Hematopoietic multipotent progenitor cell treated with erythropoietin and hydrocortisone succinate and interleukin-3 and kit ligand, for 17 days (in vitro differentiated cells): ENCODE data around the gene ZNF124.
"Not testable (repeated sequence)": the region's sequence is repeated elsewhere in the genome, so short reads cannot be mapped to it uniquely, and the experiment has no call there.

Experiments
- DNase-seq: peaks from one replicate; pipeline ENCODE4 v3.0.0-alpha.2; 2015; ENCODE audit warnings: low spot score

The ZNF124 gene

DNA sequence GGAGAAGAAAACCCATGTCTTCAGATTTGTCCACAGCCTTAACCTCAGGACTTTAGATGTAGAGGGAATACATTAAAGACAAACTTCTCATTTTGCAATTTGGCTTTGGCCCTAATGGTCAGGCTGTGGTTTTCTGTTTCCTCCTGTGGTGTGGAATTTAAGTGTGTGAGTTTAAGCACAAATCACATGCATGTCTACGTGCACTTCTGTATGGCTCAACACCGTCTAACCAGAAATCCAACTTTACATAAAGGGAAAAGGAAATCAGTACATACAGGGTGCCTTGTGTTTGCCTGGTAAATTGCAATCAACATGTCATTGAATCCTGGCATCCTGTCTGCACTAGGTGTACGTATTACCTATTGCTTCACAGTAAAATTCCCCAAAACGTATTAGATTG is 1.2 kb upstream of the ZNF124 start:
- no peak for DNase-seq

DNA sequence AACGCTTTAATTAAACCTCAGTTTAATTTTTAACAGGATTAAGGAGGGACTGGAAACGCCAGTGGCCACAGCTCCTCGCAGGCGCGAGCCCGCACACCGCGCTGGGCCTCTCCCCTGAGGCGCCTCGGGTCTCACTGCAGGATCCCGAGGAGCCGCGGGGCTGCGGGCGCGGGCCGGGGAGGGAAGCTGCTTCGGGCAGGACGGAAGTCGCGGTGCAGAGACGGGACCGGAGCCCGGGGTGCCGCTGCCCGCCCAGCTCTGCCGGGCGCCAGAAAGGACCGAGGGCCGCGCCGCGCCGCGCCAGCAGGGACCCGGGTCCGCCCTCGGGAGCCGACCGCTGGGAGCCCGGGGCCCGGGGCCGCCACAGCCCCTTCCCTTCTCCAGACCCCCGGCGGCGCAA is 377 bp downstream of the ZNF124 start:
- not testable (repeated sequence) for DNase-seq

DNA sequence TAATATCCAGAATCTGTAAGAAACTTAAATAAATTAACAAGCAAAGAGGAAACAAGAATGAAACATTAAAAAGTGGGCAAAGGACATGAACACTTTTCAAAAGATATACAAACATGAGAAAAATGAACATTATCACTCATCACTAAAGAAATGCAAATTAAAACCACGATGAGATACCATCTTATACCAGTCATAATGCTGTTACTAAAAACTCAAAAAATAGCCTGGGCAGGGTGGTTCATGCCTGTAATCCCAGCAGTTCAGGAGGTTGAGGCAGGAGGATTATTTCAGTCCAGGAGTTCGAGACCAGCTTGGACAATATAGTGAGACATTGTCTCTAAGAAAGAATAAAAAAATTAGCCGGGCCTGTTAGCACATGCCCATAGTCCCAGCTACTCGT is 6.1 kb downstream of the ZNF124 start:
- no peak for DNase-seq

DNA sequence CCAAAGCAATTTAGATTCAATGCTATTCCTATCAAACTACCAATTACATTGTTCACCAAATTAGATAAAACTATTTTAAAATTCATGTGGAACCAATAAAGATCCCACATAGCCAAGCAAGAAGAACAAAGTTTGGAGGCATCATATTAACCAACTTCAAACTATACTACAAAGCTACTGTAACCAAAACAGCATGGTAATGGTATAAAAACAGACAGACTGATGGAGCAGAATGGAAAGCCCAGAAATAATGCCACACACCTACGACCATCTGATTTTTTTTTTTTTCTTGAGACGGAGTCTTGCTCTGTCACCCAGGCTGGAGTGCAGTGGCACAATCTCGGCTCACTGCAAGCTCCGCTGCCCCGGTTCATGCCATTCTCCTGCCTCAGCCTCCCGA is 7.1 kb downstream of the ZNF124 start:
- no peak for DNase-seq

DNA sequence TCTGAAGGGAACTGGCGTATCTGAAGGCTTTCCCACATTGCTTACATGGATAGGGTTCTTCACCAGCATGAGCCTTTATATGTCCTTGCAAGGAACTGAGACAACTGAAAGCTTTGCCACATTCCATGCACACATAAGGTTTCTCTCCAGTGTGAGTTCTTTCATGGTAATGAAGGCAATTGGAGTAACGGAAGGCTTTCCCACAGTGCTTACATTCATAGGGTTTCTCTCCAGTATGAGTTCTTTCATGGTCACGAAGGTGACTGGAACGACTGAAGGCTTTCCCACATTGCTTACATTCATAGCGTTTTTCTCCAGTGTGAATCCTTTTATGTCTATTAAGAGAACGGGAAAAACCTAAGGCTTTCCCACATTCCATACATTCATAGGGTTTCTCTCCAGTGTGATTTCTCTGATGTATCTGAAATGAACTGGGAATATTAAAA is 15.0 kb downstream of the ZNF124 start:
- DNase-seq, result no peak

DNA sequence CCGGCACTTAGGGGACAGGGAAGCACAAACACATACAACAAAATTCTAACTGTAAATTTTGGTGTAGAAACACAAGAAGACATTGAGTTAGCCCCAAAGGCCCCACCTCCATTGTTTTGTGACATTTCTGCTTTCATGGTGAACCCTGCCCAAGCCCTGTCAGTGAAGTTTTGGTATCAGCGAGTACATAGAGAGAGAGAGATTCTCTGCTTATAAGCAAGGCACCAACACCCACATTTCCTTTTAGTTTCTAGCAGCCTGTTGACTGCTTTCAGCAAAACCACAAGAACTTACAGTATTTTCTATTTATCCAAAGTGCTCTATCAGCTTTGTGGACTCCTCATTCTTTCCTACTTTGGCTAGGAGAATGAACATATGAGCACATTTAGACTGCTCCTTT is 24.0 kb downstream of the ZNF124 start:
- DNase-seq, result no peak

DNA sequence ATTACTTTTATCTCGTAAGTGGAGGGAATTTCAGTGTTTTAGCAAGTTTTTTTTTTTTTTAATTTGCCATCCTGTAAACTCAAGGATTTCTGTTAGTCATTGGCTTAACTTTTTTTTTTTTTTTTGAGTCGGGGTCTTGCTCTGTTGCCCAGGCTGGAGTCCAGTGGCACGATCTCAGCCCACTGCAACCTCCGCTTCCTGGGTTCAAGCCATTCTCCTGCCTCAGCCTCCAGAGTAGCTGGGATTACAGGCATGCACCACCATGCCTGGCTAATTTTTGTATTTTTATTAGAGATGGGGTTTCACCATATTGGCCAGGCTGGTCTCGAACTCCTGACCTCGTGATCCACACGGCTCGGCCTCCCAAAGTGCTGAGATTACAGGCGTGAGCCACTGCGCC is 24.7 kb downstream of the ZNF124 start:
- not testable (repeated sequence) for DNase-seq

DNA sequence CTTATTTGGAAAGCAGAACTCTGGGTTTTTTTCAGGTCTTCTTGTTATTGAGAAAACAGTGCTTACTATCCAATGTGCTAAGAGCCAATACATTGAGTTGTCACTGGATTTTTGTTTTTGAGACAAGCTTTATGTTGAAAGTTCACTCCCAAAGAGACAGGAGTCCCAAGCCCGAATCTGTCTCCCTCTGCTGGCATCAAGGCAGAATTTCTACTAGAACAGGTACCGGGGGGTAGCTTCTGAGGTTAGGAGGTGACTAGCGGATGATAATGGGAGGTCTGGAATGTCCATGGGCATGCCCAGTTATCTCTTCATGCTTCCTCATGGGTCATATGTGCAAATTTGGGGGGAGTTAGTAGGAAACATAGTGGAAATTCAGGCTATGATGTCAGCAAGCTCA is 25.1 kb downstream of the ZNF124 start:
- no peak for DNase-seq

DNA sequence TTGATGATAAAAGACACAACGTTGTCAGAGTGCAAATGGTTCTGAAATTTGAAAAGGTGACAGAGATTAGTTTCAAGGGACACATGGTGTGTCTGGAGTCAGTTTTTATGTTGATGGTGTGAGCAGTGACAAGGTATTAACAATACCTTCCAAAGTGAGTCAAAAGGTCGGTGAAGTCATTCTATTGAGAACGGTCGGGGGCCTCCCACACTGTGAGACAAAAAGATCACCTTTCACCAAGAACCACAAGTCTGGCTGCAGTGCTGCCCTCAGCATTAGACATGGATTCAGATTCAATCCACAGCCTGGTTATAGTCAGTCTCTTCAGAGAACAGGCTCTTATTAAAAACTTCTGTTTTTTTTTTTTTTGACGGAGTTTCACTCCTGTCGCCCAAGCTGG is 26.5 kb downstream of the ZNF124 start:
- no peak for DNase-seq

DNA sequence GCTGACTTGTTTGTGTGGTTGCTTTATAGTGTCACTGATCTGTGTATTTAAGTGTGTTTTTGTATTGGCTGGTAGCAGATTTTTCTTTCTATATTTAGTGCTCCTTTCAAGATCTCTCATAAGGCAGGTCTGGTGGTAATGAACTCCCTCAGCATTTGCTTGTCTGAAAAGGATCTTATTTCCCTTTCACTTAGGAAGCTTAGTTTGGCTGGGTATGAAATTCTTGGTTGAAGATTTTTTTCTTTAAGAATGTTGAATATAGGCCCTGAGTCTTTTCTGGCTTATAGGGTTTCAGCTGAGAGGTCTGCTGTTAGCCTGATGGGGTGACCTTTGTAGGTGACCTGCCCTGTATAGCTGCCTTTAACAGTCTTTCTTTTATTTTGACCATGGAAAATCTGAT is 32.3 kb downstream of the ZNF124 start:
- not testable (repeated sequence) for DNase-seq

DNA sequence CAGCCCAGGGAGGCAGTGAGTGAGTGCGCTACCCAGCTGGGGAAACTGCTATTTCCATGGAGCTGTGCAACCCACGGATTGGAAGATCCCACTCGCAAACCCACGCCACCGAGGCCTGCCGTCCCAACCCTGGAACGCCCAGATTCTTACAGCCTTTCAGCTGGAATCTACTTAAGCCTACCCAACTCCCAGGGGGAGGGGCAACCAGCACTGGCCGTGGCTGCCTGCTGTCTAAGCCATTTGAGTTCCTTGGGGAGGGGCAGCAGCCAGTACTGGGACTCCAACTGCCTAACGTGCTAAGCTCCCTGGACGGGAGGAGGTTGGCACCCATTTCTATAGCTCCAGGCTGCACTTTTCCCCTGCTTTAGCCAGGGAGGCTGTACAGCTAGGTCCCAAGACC is 40.6 kb downstream of the ZNF124 start:
- DNase-seq, result no peak

DNA sequence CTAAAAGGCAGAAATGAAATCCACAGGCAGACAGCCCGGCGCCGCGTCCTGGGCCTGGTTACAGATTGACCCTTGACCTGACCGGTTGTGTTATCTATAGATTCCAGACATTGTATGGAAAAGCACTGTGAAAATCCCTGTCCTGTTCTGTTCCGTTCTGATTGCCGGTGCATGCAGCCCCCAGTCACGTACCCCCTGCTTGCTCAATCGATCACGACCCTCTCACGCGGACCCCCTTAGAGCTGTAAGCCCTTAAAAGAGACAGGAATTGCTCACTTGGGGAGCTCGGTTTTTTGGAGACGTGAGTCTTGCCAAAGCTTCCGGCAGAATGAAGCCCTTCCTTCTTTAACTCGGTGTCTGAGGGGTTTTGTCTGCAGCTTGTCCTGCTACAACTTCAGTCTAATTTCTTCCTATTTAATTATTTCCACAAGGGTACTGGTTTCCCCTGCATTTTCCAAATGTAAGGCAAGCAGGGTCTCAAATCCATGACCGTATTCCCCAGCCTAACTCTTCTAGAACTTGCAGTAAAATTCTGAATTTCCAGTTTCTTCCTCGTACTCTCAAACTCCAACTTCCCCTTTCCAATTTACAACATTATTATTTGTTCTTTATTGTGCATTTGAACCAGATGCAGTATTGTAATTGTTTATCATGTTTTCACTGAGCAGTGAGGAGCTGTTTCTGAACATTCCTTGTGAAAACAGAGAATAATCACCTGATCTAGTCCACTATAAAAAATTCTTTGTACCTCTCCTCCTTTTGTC is 44.1 kb downstream of the ZNF124 start:
- not testable (repeated sequence) for DNase-seq

DNA sequence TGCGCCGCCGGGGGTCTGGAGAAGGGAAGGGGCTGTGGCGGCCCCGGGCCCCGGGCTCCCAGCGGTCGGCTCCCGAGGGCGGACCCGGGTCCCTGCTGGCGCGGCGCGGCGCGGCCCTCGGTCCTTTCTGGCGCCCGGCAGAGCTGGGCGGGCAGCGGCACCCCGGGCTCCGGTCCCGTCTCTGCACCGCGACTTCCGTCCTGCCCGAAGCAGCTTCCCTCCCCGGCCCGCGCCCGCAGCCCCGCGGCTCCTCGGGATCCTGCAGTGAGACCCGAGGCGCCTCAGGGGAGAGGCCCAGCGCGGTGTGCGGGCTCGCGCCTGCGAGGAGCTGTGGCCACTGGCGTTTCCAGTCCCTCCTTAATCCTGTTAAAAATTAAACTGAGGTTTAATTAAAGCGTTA is 45.2 kb downstream of the ZNF124 start:
- not testable (repeated sequence) for DNase-seq

DNA sequence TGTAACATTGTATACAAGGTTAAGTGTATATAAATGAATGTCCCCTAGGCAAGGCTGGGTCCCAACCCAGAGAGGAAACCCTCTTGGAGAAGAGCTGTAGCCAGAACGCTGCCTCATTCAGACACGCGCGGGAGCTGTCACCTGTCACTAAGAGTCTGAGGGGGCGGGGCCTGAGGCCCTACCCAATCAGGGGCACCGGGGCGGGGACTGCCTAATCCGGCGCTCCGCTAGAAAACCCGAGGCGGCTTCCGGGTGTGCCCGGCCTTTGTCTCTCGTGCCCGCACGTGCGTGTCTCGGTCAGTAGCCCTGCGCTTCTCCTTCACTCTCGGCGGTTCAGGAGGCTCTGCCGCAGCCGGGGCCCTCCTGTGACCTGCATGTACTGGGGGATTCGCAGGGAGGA is 45.7 kb downstream of the ZNF124 start:
- not testable (repeated sequence) for DNase-seq

DNA sequence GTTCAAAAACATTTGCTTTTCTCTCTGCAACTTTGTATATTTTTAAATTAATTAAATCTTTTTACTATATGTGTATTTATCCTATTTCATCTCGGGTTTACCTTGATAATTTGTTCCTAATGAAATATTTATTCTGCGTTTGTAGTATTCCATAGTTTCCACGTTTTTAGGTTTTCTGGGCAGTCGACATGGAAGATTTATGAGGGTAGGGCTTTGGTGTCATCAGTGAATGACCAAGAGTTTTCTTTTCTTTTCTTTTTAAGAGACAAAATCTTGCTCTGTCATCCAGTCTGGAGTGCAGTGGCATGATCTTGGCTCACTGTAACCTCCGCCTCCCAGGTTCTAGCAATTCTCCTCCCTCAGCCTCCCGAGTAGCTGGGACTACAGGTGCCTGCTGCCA is 50.4 kb downstream of the ZNF124 start:
- no peak for DNase-seq

DNA sequence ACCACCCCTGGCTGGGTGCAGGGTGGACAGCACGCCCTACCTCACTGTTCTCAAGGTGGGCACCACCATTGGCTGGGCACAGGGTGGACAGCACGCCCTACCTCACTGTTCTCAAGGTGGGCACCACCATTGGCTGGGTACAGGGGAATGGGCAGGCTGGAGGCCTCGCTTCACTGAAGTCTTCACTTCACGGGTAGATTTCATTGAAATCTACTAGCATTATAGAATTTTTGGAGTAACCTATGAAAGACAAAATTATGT is 51.5 kb downstream of the ZNF124 start:
- DNase-seq, result not testable (repeated sequence)

DNA sequence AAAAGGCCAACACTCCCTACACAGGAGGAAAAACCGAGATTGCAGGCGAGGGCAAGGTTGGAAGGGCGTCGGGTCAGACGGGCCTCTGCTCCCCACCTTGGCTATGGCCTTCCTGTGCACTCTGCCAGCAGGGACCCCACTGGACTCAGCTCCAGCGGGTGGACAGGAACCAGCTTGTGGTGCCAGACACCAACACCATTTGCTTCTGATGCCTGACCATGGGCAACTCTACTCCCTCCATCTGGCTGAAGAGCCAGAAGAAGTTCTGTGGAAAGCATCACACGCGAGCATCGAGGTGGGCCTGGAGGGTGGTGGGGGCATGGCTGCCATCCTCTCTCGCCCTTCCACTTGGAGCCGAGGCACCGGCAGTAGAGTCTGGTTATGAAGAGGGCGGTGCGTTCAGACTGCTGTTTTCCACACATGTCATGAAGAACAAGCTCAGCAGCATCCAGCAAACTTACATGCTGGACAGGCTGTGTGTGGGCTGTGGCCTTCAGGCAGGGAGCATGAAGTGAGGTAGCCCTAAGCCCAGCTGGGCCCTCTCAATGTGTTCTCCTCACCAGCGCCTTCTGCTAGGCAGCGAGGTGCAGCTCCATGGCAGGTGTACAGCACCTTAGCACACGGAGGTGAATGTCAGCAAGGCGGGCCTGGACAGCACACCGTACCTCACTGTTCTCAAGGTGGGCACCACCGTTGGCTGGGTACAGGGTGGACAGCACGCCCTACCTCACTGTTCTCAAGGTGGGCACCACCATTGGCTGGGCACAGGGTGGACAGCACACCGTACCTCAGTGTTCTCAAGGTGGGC is 52.0 kb downstream of the ZNF124 start:
- DNase-seq, result no peak

DNA sequence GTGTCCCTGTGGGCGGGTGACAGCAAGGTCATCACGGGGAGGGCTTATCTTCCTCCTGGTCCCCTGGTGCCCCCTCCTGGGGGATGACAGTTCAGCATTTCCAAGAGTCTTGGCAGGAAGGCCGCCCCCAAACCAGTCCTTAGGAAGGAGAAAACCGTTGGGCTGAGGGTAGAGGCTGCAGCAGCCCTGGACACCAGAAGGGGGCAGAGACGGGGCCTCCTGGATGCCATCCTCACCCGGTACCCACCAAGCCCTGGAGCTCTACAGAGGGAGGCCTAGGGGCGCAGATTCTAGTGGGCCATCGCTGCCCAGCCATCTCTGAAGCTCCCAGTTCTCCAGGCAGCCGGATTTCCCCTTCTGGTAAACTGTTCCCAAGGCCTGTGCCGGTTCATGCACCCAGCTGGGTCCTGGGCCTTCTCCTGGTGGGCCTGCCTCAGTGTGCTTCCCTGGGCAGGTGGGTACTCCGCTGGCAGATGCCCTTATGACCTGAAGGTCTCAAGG is 52.8 kb downstream of the ZNF124 start:
- DNase-seq, result no peak

DNA sequence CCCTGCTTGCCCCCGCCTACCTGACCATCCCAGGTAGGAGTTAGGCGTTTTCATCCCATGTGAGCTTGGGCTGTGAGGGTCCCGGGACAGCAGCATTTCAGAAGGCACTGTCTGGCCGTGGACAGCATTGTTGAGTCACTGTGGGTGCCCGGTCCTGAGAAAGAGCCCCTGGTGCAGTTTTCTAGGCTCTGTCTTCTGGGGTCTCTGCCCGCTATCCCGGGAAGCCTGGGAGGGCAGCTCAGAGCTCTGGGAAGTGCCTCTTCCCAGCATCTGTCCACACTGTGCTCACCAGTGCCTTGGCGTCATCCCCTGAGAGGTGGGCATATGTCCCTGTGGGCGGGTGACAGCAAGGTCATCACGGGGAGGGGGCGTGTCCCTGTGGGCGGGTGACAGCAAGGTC is 56.3 kb downstream of the ZNF124 start:
- no peak for DNase-seq

DNA sequence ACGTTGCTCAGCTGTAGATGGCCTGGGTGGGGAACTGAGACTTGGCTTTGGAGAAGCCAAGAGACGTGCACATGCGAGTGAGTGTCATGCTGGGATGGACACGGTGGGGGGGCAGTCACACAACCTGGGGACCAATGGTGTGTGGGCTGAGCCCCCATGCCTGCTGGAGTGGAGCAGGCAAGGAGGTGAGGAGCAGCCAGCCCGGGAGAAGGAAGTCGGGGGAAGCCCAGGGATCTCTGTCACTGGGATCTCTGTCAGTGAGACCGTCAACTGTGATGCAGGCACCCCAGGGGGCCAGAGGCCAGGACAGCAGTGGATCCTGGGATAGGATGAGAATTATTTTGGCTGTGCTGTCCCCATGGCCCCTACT is 56.7 kb downstream of the ZNF124 start:
- no peak for DNase-seq

DNA sequence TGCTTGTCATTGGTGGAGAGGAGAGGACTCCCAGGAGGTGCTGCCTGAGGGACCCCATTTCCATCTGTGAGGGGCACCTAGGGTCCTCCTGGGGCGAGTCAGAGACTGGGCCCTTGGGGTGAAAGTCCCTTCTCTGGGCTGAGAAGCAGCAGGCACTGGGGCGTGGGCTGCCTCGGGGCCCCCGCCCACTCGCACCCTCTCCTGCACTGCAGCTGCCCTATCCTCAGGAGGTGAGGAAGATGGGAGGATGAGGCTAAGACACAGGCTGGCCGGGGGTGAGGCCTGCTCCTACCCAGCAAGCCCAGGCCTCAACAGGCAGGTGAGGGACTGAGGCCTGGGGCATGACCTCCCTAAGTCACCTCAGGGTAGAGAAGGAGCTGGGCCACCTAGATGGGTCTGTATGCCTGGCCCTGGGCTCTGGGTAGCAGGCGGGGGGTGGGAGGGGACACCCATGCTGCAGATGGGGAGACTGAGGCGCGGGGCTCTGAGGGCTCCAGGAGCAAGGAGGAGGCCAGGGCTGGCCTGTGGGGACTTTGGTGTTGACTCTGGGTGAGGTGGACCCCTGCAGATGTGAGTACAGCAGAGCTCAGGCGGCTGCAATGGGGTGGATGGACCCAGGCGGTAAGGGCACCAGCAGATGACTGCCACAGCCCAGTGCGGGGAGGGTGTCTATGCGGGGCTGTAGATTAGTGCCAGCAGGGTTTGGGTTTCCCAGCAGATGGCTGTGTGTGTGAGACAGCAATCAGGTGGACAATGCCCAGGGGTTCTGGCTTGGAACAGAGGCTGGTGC is 57.3 kb downstream of the ZNF124 start:
- no peak for DNase-seq

DNA sequence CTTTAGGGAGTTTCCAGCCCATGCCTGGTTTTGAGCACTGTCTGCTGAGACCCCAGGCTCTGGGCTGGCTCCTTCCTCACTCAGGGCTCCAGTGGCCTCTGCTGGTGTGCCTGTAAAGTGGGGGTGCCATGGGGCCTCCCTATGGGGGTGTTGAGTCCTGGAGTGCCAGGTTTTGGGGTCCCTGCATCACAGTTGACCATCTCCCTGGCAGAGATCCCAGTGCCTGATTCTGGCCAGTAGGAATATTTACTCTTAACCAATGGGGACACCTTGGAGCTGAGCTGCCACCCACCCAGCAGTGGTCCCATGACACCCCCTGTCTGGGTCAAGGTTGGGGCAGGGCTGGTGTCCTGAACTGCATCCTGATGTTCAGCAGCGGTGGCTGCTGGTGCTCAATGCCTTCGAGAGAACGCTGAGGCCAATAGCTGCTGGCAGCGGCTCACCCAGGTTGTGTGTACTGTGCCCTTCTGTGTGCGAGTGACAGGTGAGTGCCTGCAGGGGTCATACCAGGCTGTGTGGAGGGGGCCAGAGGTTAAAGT is 58.0 kb downstream of the ZNF124 start:
- DNase-seq, result no peak

DNA sequence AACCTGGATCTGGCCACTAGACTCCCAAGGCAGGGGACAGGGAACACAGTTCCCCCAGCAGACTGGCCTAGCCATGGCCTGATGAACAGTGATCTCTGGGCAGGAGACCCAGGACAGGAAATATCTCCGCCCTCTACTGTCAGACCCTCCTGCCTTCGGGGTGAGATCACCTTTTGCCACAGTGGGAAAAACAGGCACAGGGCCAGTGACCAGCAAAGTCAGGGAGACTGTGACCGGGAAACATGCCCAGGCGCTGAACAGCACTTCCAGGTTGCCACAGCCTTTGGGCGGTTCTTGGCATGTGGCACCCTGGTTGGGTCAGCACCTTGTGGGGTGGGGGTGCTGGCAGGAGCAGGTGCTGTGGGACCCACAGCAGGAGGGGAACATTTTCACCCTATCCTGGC is 58.7 kb downstream of the ZNF124 start:
- no peak for DNase-seq
